HEK293 (cell line): ENCODE results near the gene ZNF646.
A peak's percentile ranks its signal among the peaks of the same experiment; 100 is the strongest.

Experiments used
- CTCF ChIA-PET: fragments of 350-600 bp; formaldehyde crosslinking; extraction: SDS; loops from one replicate; lab custom pipeline; 2021; ENCODE audit warnings: antibody characterized with exemption; lab: Yijun Ruan, JAX
- POLR2A ChIA-PET: fragments of 300-600 bp; formaldehyde crosslinking; extraction: SDS; loops from one replicate; lab custom pipeline; 2020; ENCODE audit warnings: antibody characterized with exemption, inconsistent platforms; lab: Yijun Ruan, JAX
- H3K27ac ChIP-seq: fragments of 200-500 bp; sonication (Bioruptor generic); 2 replicates; pipeline ENCODE4 v1.5.1; 2014; ENCODE audit warnings: low read depth, low read length, control low read depth, inconsistent platforms; ENCODE audit errors: extremely low read depth
- H3K36me3 ChIP-seq, 2 experiments: fragments of 200-500 bp in 1 of 2; sonication (Bioruptor generic) in 1 of 2; 1 replicate in 1 of 2; 2 replicates in 1 of 2; pipeline ENCODE4 v1.5.1; 2014 to 2017; ENCODE audit warnings: inconsistent platforms in 2 of 2, low read length in 2 of 2; ENCODE audit not compliant: control insufficient read depth in 2 of 2, insufficient read depth in 1 of 2
- H3K4me1 ChIP-seq: fragments of 200-500 bp; sonication (Bioruptor generic); 2 replicates; pipeline ENCODE4 v1.5.1; 2014; ENCODE audit warnings: mild to moderate bottlenecking, low read length, inconsistent platforms; ENCODE audit not compliant: control insufficient read depth, insufficient read depth
- H3K4me3 ChIP-seq: 2 replicates; pipeline ENCODE4 v1.5.1; 2011; ENCODE audit warnings: low read depth, mild to moderate bottlenecking, control low read depth, low read length, moderate library complexity
- H3K9me3 ChIP-seq: fragments of 200-500 bp; sonication (Bioruptor generic); 2 replicates; pipeline ENCODE4 v1.5.1; 2014; ENCODE audit warnings: low read depth, low read length, inconsistent platforms; ENCODE audit not compliant: control insufficient read depth, insufficient read depth
- BCL11A ChIP-seq: fragments of 450-650 bp; formaldehyde crosslinking; IDR thresholded peaks from 2 replicates; pipeline ENCODE4 v1.5.1; 2016; ENCODE audit warnings: low read depth, missing biosample characterization, missing genetic modification characterization
- GLIS2 ChIP-seq: fragments of 450-650 bp; formaldehyde crosslinking; IDR thresholded peaks from 2 replicates; pipeline ENCODE4 v1.5.1; 2016; ENCODE audit warnings: missing biosample characterization, missing genetic modification characterization
- HIC1 ChIP-seq: fragments of 450-650 bp; formaldehyde crosslinking; IDR thresholded peaks from 2 replicates; pipeline ENCODE4 v1.5.1; 2016; ENCODE audit warnings: missing biosample characterization, missing genetic modification characterization
- KLF1 ChIP-seq: fragments of 450-650 bp; formaldehyde crosslinking; IDR thresholded peaks from 2 replicates; pipeline ENCODE4 v1.5.1; 2016; ENCODE audit warnings: missing biosample characterization, missing genetic modification characterization
- KLF17 ChIP-seq: fragments of 450-650 bp; formaldehyde crosslinking; IDR thresholded peaks from 2 replicates; pipeline ENCODE4 v1.5.1; 2016; ENCODE audit warnings: missing biosample characterization, missing genetic modification characterization
- SP2 ChIP-seq: fragments of 450-650 bp; formaldehyde crosslinking; IDR thresholded peaks from 2 replicates; pipeline ENCODE4 v1.5.1; 2016; ENCODE audit warnings: missing biosample characterization, missing genetic modification characterization
- ZBTB10 ChIP-seq: fragments of 450-650 bp; formaldehyde crosslinking; IDR thresholded peaks from 2 replicates; pipeline ENCODE4 v1.5.1; 2016; ENCODE audit warnings: missing biosample characterization, missing genetic modification characterization
- ZBTB17 ChIP-seq: fragments of 450-650 bp; formaldehyde crosslinking; IDR thresholded peaks from 2 replicates; pipeline ENCODE4 v1.5.1; 2016; ENCODE audit warnings: missing biosample characterization, missing genetic modification characterization
- ZBTB20 ChIP-seq: fragments of 450-650 bp; formaldehyde crosslinking; IDR thresholded peaks from 2 replicates; pipeline ENCODE4 v1.5.1; 2016; ENCODE audit warnings: missing biosample characterization, missing genetic modification characterization
- ZBTB6 ChIP-seq: fragments of 450-650 bp; formaldehyde crosslinking; IDR thresholded peaks from 2 replicates; pipeline ENCODE4 v1.5.1; 2017; ENCODE audit warnings: missing biosample characterization, missing genetic modification characterization
- ZFP41 ChIP-seq: fragments of 450-650 bp; formaldehyde crosslinking; IDR thresholded peaks from 2 replicates; pipeline ENCODE4 v1.5.1; 2016; ENCODE audit warnings: missing biosample characterization, missing genetic modification characterization, borderline replicate concordance
- ZNF10 ChIP-seq: fragments of 450-650 bp; formaldehyde crosslinking; IDR thresholded peaks from 2 replicates; pipeline ENCODE4 v1.5.1; 2017; ENCODE audit warnings: missing biosample characterization, missing genetic modification characterization
- ZNF600 ChIP-seq: fragments of 450-650 bp; formaldehyde crosslinking; IDR thresholded peaks from 2 replicates; pipeline ENCODE4 v1.5.1; 2016; ENCODE audit warnings: missing biosample characterization, missing genetic modification characterization
- ZNF677 ChIP-seq: fragments of 450-650 bp; IDR thresholded peaks from 2 replicates; pipeline ENCODE4 v1.5.0; 2018; ENCODE audit warnings: missing biosample characterization, mild to moderate bottlenecking, missing genetic modification characterization, moderate library complexity

ZNF646 gene

GRCh38 chr16:31084584-31085302 lies 10.5 kb downstream of the ZNF646 start (continued):
- no peak for TF ChIP-seq ZBTB10
- TF ChIP-seq BCL11A (tag by site-specific recombination), result no peak

- Histone ChIP-seq H3K9me3 (no peaks in the 10 kb centered on the region), H3K4me1 (no peaks in the 10 kb centered on the region), H3K4me3 (no peak overlapping the region), H3K36me3 (peaks cover 0 to 59% of the 10 kb centered on the region in 2 experiments; a peak in 2 of 3 replicates), H3K27ac (no peak overlapping the region)
- POLR2A ChIA-PET, result interaction anchor here (0.7 to 2.7 kb wide), 4 partner anchors 8 to 89 kb away, joined by 3 to 12 read pairs (median 9); partner anchors contain the start of genes KAT8, ZNF646 and ZNF668
- CTCF ChIA-PET, result no interaction called here
- TF ChIP-seq KLF1 (tag by site-specific recombination) (peak; percentile 79), ZNF600 (tag by site-specific recombination) (0 out of 2 replicates have a peak, but pooled peaks have one; percentile 13), KLF17 (tag by site-specific recombination) (peak; percentile 32; the same call in 1 of the 2 replicates), ZNF10 (tag by site-specific recombination) (no peak), ZNF677 (no peak)
These were observed 11.2 kb downstream of the ZNF646 start for GRCh38 chr16:31085411-31085810.

- no peak overlapping the region for H3K27ac ChIP-seq
- no peaks in the 10 kb centered on the region for H3K4me1 ChIP-seq
- TF ChIP-seq ZBTB17 (tag by site-specific recombination) (0 out of 2 replicates have a peak, but pooled peaks have one; percentile 13), GLIS2 (peak; percentile 26; the same call in 1 of the 2 replicates), ZFP41 (no peak), ZBTB6 (tag by site-specific recombination) (peak; percentile 68; the same call in 1 of the 2 replicates), HIC1 (no peak), SP2 (tag by site-specific recombination) (0 out of 2 replicates have a peak, but pooled peaks have one; percentile 2), ZBTB20 (tag by site-specific recombination) (peak; percentile 49; the same call in 1 of the 2 replicates)
- no peaks in the 10 kb centered on the region for H3K9me3 ChIP-seq
- ChIA-PET POLR2A (interaction anchor here (0.7 to 2.7 kb wide), 3 partner anchors 12 to 89 kb away, joined by 3 to 12 read pairs (median 11); partner anchors contain the start of genes KAT8, ZNF646 and ZNF668), CTCF (no interaction called here)
- H3K4me3 ChIP-seq, result no peak overlapping the region
- H3K36me3 ChIP-seq, result peaks cover 0 to 59% of the 10 kb centered on the region in 2 experiments; a peak in 2 of 3 replicates
These were observed 11.8 kb downstream of the ZNF646 start for GRCh38 chr16:31085873-31086628.
